ENCODE measurements around the gene VCAN. TPM values are rescaled to one million over a fixed set of nuclear protein-coding genes. Genes with fewer than 3 reads are reported as not detected.

Gene VCAN
- total RNA-seq, 1 donor from 2014 or later, result 431 TPM

DNA sequence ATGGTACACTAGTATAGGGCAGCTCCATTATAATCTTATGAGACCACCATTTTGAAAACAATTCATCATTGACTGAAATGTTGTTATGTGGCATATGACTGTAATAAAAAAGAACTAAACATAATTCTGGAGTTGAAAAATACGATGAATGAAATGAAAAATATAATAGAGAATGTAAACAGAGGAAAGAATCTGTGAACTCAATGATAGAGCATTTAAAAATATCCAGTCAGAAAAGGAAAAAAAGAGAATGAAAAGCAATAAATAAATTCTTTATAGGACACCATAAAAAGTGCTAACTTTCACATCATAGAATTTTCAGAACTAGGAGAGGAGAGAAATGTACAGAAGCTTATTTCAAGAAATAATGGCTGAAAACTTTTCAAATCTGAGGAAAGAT is 17.6 kb upstream of the VCAN start:
- Mint-ChIP-seq H3K27ac (ENCODE audit: unreplicated experiment) (no peak overlapping the region), H3K36me3 (ENCODE audit: low read depth, unreplicated experiment) (no peaks in the 10 kb centered on the region), H3K4me3 (ENCODE audit: unreplicated experiment) (no peak overlapping the region), H3K27me3 (ENCODE audit: low read depth, unreplicated experiment) (peaks cover 3% of the 10 kb centered on the region), H3K9me3 (ENCODE audit: unreplicated experiment) (peaks cover 3% of the 10 kb centered on the region), H3K4me1 (ENCODE audit: low read depth, unreplicated experiment) (peaks cover 2% of the 10 kb centered on the region)
- no peaks in the 10 kb centered on the region for H3K4me1 ChIP-seq (ENCODE audit: insufficient read depth, low read length)
- no peaks in the 10 kb centered on the region for H3K79me2 ChIP-seq (ENCODE audit: insufficient read depth, low read length)
- DNase-seq (ENCODE audit: low read depth) (no peak), FAIRE-seq (no peak)
- no peaks in the 10 kb centered on the region for H4K20me1 ChIP-seq (ENCODE audit: insufficient read depth, low read length)
- H3K27ac ChIP-seq (ENCODE audit: low read depth, low read length), result no peak overlapping the region
- H3K36me3 ChIP-seq (ENCODE audit: insufficient read depth, low read length), result no peaks in the 10 kb centered on the region
- no peak overlapping the region for H3K9ac ChIP-seq (ENCODE audit: low read length)
- no peak overlapping the region for H2AFZ ChIP-seq (ENCODE audit: low read depth, low read length)
- no peaks in the 10 kb centered on the region for H3K9me3 ChIP-seq (ENCODE audit: insufficient read depth, low read depth, low read length)
- no peak for TF ChIP-seq EZH2 (IDR thresholded peaks at IDR 0.05; ENCODE audit: insufficient read depth, low read length)
- TF ChIP-seq, protein P1, sequence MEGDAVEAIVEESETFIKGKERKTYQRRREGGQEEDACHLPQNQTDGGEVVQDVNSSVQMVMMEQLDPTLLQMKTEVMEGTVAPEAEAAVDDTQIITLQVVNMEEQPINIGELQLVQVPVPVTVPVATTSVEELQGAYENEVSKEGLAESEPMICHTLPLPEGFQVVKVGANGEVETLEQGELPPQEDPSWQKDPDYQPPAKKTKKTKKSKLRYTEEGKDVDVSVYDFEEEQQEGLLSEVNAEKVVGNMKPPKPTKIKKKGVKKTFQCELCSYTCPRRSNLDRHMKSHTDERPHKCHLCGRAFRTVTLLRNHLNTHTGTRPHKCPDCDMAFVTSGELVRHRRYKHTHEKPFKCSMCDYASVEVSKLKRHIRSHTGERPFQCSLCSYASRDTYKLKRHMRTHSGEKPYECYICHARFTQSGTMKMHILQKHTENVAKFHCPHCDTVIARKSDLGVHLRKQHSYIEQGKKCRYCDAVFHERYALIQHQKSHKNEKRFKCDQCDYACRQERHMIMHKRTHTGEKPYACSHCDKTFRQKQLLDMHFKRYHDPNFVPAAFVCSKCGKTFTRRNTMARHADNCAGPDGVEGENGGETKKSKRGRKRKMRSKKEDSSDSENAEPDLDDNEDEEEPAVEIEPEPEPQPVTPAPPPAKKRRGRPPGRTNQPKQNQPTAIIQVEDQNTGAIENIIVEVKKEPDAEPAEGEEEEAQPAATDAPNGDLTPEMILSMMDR (IDR thresholded peaks at IDR 0.05; ENCODE audit: insufficient read depth, low read depth, low read length), result no peak
- H3K27me3 ChIP-seq (ENCODE audit: insufficient read depth, low read length), result no peaks in the 10 kb centered on the region
- no peak overlapping the region for H3K4me3 ChIP-seq (ENCODE audit: insufficient read depth, low read depth, low read length)
- no peak overlapping the region for H3K4me2 ChIP-seq (ENCODE audit: low read length)

DNA sequence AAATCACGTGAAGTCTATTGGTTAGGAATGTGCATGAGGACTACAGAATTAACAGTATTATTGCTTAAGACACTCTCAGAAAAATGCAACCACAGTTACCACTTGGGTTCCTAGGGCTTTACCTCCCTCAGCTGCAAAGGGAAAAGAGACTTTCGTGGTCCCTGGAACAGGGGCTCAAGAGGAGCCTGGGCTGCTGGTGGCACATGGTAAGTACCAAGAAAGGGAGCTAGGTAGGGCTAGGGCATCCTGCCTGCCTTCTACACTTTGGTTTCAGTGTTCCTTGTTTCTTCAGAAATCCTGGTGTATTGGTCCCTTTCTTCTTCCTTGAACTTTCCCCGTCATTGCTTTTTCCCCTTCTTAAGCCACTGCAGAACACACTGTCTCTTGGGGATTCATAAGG is 7.3 kb upstream of the VCAN start:
- Histone ChIP-seq H3K4me1 (ENCODE audit: insufficient read depth, low read length) (no peaks in the 10 kb centered on the region), H3K79me2 (ENCODE audit: insufficient read depth, low read length) (no peaks in the 10 kb centered on the region), H3K27me3 (ENCODE audit: insufficient read depth, low read length) (peaks cover 16% of the 10 kb centered on the region), H2AFZ (ENCODE audit: low read depth, low read length) (no peak overlapping the region), H3K4me2 (ENCODE audit: low read length) (no peak overlapping the region), H3K4me3 (ENCODE audit: insufficient read depth, low read depth, low read length) (no peak overlapping the region), H3K36me3 (ENCODE audit: insufficient read depth, low read length) (no peaks in the 10 kb centered on the region), H4K20me1 (ENCODE audit: insufficient read depth, low read length) (no peaks in the 10 kb centered on the region), H3K9me3 (ENCODE audit: insufficient read depth, low read depth, low read length) (no peaks in the 10 kb centered on the region), H3K9ac (ENCODE audit: low read length) (no peak overlapping the region), H3K27ac (ENCODE audit: low read depth, low read length) (no peak overlapping the region)
- Mint-ChIP-seq H3K36me3 (ENCODE audit: low read depth, unreplicated experiment) (no peaks in the 10 kb centered on the region), H3K4me1 (ENCODE audit: low read depth, unreplicated experiment) (no peaks in the 10 kb centered on the region), H3K9me3 (ENCODE audit: unreplicated experiment) (no peaks in the 10 kb centered on the region), H3K27ac (ENCODE audit: unreplicated experiment) (no peak overlapping the region), H3K27me3 (ENCODE audit: low read depth, unreplicated experiment) (no peaks in the 10 kb centered on the region), H3K4me3 (ENCODE audit: unreplicated experiment) (no peak overlapping the region)
- TF ChIP-seq, protein P1 (IDR thresholded peaks at IDR 0.05; ENCODE audit: insufficient read depth, low read depth, low read length), result no peak
- TF ChIP-seq EZH2 (IDR thresholded peaks at IDR 0.05; ENCODE audit: insufficient read depth, low read length), result no peak
- FAIRE-seq (no peak), DNase-seq (ENCODE audit: low read depth) (no peak)

- H3K27ac Mint-ChIP-seq (ENCODE audit: unreplicated experiment), result no peak overlapping the region
- Histone ChIP-seq H3K4me2 (ENCODE audit: low read length) (no peak overlapping the region), H3K79me2 (ENCODE audit: insufficient read depth, low read length) (peaks cover 12% of the 10 kb centered on the region), H2AFZ (ENCODE audit: low read depth, low read length) (no peak overlapping the region), H3K27me3 (ENCODE audit: insufficient read depth, low read length) (peaks cover 16% of the 10 kb centered on the region), H3K4me1 (ENCODE audit: insufficient read depth, low read length) (peaks cover 3% of the 10 kb centered on the region), H3K4me3 (ENCODE audit: insufficient read depth, low read depth, low read length) (no peak overlapping the region), H3K27ac (ENCODE audit: low read depth, low read length) (no peak overlapping the region), H3K36me3 (ENCODE audit: insufficient read depth, low read length) (no peaks in the 10 kb centered on the region), H3K9ac (ENCODE audit: low read length) (no peak overlapping the region), H4K20me1 (ENCODE audit: insufficient read depth, low read length) (peaks cover 5% of the 10 kb centered on the region), H3K9me3 (ENCODE audit: insufficient read depth, low read depth, low read length) (no peaks in the 10 kb centered on the region)
- no peaks in the 10 kb centered on the region for H3K27me3 Mint-ChIP-seq (ENCODE audit: low read depth, unreplicated experiment)
- H3K4me3 Mint-ChIP-seq (ENCODE audit: unreplicated experiment), result no peak overlapping the region
- peak; percentile 74 for DNase-seq (ENCODE audit: low read depth)
- H3K9me3 Mint-ChIP-seq (ENCODE audit: unreplicated experiment), result no peaks in the 10 kb centered on the region
- no peak for FAIRE-seq
- TF ChIP-seq EZH2 (IDR thresholded peaks at IDR 0.05; ENCODE audit: insufficient read depth, low read length), result no peak
- TF ChIP-seq, protein P1 (IDR thresholded peaks at IDR 0.05; ENCODE audit: insufficient read depth, low read depth, low read length), result no peak
- no peaks in the 10 kb centered on the region for H3K4me1 Mint-ChIP-seq (ENCODE audit: low read depth, unreplicated experiment)
- H3K36me3 Mint-ChIP-seq (ENCODE audit: low read depth, unreplicated experiment), result peaks cover 1% of the 10 kb centered on the region
Measured at GRCh38 chr5:83467371-83468035, 4.0 kb upstream of the VCAN start.

Measured in astrocyte (in vitro differentiated cells and primary cell).